Endodermal cell (in vitro differentiated cells): ENCODE results near the gene CCDC92. TPM values are rescaled to one million over a fixed set of nuclear protein-coding genes. Genes with fewer than 3 reads are reported as not detected.

Experiments
- DNase-seq: peaks from one replicate; pipeline ENCODE4 v3.0.0-alpha.2; 2017
- H3K27ac ChIP-seq: 2 replicates; pipeline ENCODE4 v1.5.1; 2013; ENCODE audit warnings: mild to moderate bottlenecking, low read depth, low read length, moderate library complexity
- H3K27me3 ChIP-seq: 2 replicates; pipeline ENCODE4 v1.6.1; 2013; ENCODE audit warnings: mild to moderate bottlenecking, low read length, moderate library complexity; ENCODE audit not compliant: insufficient read depth, control insufficient read depth, poor library complexity, severe bottlenecking
- H3K36me3 ChIP-seq: 2 replicates; pipeline ENCODE4 v1.7.0; 2013; ENCODE audit warnings: mild to moderate bottlenecking, low read length, moderate library complexity; ENCODE audit not compliant: control insufficient read depth, insufficient read depth
- H3K4me1 ChIP-seq: one replicate; pipeline ENCODE4 v1.7.0; 2013; ENCODE audit warnings: low read length; ENCODE audit not compliant: control insufficient read depth, insufficient read depth
- H3K4me3 ChIP-seq: 2 replicates; pipeline ENCODE4 v1.5.1; 2013; ENCODE audit warnings: mild to moderate bottlenecking, low read length, moderate library complexity
- H3K9ac ChIP-seq: 2 replicates; pipeline ENCODE4 v1.6.1; 2013; ENCODE audit warnings: mild to moderate bottlenecking, low read length, moderate library complexity; ENCODE audit not compliant: poor library complexity, severe bottlenecking; ENCODE audit errors: extremely low read depth
- H3K9me3 ChIP-seq: 2 replicates; pipeline ENCODE4 v1.6.1; 2013; ENCODE audit warnings: mild to moderate bottlenecking, low read length, moderate library complexity; ENCODE audit not compliant: control insufficient read depth
- H3K27ac Mint-ChIP-seq: 2 replicates; pipeline ENCODE4 v1.8.0; 2020; ENCODE audit warnings: mixed read lengths
- H3K27me3 Mint-ChIP-seq: 2 replicates; pipeline ENCODE4 v1.8.0; 2021; ENCODE audit warnings: mild to moderate bottlenecking, mixed read lengths; ENCODE audit not compliant: insufficient read depth
- H3K36me3 Mint-ChIP-seq: 2 replicates; pipeline ENCODE4 v1.8.0; 2020; ENCODE audit warnings: low read depth, mixed read lengths
- H3K4me1 Mint-ChIP-seq: 2 replicates; pipeline ENCODE4 v1.8.0; 2020; ENCODE audit warnings: mixed read lengths
- H3K4me3 Mint-ChIP-seq: 2 replicates; pipeline ENCODE4 v1.8.0; 2020; ENCODE audit warnings: mild to moderate bottlenecking, moderate library complexity, mixed read lengths
- H3K9me3 Mint-ChIP-seq: 2 replicates; pipeline ENCODE4 v1.8.0; 2020; ENCODE audit warnings: mild to moderate bottlenecking, mixed read lengths
- WGBS, 2 experiments: methylation state at CpG; one replicate each; pipeline versions ENCODE4 v1.1.5 to v1.1.7; 2013; ENCODE audit warnings: missing lambda C conversion rate in 2 of 2, mixed read lengths in 1 of 2; ENCODE audit not compliant: insufficient coverage in 1 of 2, insufficient read length in 1 of 2; 5-methylcytosine and 5-hydroxymethylcytosine counted together
- total RNA-seq, 2 donors: library from RNA; stranded (reverse); fragmentation: NEBNext Ultra II Directional in 1 of 2; extraction: Animal tissue kit (Norgen Biotek cat#: 25700) in 1 of 2; gene quantifications; 2 replicates in 1 of 2; 3 replicates in 1 of 2; pipeline ENCODE4 v1.2.1, GENCODE V29; 2021
- TF ChIP-seq, protein P1 (sequence below): fragments of 200-600 bp; sonication (generic); conservative IDR thresholded peaks from 2 replicates; pipeline ENCODE4 v1.5.0; 2021; ENCODE audit warnings: antibody characterized with exemption, mild to moderate bottlenecking

Gene CCDC92
- total RNA-seq, 2 donors from 2014 or later = 37.9 to 45.1 TPM

DNA sequence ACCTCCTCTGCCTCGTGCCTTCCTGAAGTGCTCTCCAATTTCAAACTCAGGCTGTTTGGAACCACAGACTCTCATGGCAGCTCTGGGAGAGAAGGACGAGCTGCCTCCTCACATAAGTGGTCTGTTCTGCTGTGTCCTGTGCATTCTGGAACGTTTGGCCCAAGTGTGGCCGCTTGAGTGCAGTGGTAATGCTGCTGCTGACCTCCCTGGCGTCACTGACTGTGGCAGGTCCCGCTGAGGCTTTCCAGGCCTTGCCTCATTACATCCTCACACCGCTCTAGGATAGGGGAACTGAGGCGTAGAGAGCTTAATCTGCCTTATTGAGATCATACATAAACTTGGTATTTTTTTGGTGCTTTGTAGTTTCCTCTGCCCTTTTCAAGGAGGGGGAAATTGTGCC, 14.2 kb downstream of the CCDC92 start:
- H3K36me3 Mint-ChIP-seq = peaks cover 5% of the 10 kb centered on the region
- no peaks in the 10 kb centered on the region for H3K9me3 ChIP-seq
- no peak overlapping the region for H3K27ac Mint-ChIP-seq
- no peak overlapping the region for H3K9ac ChIP-seq
- no peaks in the 10 kb centered on the region for H3K9me3 Mint-ChIP-seq
- no peak overlapping the region for H3K4me3 ChIP-seq
- H3K4me1 ChIP-seq = no peaks in the 10 kb centered on the region
- H3K36me3 ChIP-seq = peaks cover 2% of the 10 kb centered on the region
- H3K27me3 ChIP-seq = no peaks in the 10 kb centered on the region
- no peak overlapping the region for H3K4me3 Mint-ChIP-seq
- 91 to 100% methylated on average over 1 to 8 of the region's 8 CpGs for WGBS, 2 experiments
- no peak overlapping the region for H3K27ac ChIP-seq
- no peak for DNase-seq
- peaks cover 45% of the 10 kb centered on the region for H3K27me3 Mint-ChIP-seq
- TF ChIP-seq, protein P1, sequence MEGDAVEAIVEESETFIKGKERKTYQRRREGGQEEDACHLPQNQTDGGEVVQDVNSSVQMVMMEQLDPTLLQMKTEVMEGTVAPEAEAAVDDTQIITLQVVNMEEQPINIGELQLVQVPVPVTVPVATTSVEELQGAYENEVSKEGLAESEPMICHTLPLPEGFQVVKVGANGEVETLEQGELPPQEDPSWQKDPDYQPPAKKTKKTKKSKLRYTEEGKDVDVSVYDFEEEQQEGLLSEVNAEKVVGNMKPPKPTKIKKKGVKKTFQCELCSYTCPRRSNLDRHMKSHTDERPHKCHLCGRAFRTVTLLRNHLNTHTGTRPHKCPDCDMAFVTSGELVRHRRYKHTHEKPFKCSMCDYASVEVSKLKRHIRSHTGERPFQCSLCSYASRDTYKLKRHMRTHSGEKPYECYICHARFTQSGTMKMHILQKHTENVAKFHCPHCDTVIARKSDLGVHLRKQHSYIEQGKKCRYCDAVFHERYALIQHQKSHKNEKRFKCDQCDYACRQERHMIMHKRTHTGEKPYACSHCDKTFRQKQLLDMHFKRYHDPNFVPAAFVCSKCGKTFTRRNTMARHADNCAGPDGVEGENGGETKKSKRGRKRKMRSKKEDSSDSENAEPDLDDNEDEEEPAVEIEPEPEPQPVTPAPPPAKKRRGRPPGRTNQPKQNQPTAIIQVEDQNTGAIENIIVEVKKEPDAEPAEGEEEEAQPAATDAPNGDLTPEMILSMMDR = no peak
- peaks cover 7% of the 10 kb centered on the region for H3K4me1 Mint-ChIP-seq

DNA sequence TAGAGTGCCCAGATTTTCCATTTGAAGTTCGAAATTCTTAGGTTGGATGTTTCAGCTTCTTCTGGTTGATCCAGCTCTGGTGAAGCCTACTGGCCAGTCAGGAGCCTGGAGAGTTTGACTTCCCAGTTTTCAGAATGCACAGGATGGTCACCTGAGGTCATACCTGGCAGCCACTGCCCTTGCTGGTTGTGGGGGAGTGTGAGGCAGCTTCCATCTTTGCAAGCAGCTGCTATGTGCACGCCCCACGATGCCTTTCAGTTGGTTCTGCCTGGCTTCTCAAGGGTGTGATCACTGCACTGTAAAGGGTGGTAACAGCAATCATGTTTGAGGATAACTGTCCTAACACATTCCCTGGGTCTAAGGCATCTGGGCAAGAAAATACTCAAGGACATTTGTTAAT, 15.4 kb downstream of the CCDC92 start:
- H3K27me3 Mint-ChIP-seq = peaks cover 38% of the 10 kb centered on the region
- no peak overlapping the region for H3K9ac ChIP-seq

DNA sequence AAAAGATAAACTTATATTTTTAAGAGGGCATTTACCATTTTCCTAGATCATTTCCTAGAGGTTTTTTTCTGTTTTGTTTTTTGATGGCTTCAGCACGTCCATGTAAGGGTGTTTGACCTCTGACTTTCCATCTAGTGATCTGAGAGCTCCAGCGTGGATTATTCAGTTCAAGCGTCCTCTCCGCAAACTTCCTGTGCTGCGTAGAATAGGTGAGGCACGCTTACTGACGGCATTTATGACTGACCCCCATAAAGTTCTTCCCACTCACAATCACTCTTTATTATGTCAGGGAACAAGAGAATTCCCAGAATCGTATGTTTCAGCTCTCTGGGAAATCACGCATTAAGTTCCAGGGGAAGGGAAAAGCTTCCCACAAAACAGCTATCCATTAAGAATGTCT, 16.4 kb downstream of the CCDC92 start:
- Mint-ChIP-seq H3K4me3 (no peak overlapping the region), H3K9me3 (no peaks in the 10 kb centered on the region), H3K36me3 (peaks cover 5% of the 10 kb centered on the region), H3K4me1 (peaks cover 11% of the 10 kb centered on the region), H3K27me3 (peaks cover 30% of the 10 kb centered on the region), H3K27ac (no peak overlapping the region)
- no peak for DNase-seq
- 96 to 97% methylated on average over 8 to 9 of the region's 9 CpGs for WGBS, 2 experiments
- TF ChIP-seq, protein P1 = no peak
- H3K27me3 ChIP-seq = no peaks in the 10 kb centered on the region
- H3K27ac ChIP-seq = no peak overlapping the region
- no peaks in the 10 kb centered on the region for H3K36me3 ChIP-seq
- H3K9ac ChIP-seq = no peak overlapping the region
- no peak overlapping the region for H3K4me3 ChIP-seq
- peaks cover 12% of the 10 kb centered on the region for H3K4me1 ChIP-seq
- no peaks in the 10 kb centered on the region for H3K9me3 ChIP-seq

More for the DNA sequence above, 15.4 kb downstream of the CCDC92 start:
- Histone ChIP-seq H3K27me3 (no peaks in the 10 kb centered on the region), H3K4me1 (peaks cover 3% of the 10 kb centered on the region), H3K9me3 (no peaks in the 10 kb centered on the region), H3K36me3 (no peaks in the 10 kb centered on the region), H3K27ac (no peak overlapping the region), H3K4me3 (no peak overlapping the region)
- peaks cover 5% of the 10 kb centered on the region for H3K36me3 Mint-ChIP-seq
- H3K4me1 Mint-ChIP-seq = peaks cover 7% of the 10 kb centered on the region
- H3K4me3 Mint-ChIP-seq = no peak overlapping the region
- TF ChIP-seq, protein P1 = no peak
- no peaks in the 10 kb centered on the region for H3K9me3 Mint-ChIP-seq
- WGBS, 2 experiments = 85 to 88% methylated on average over 3 of the region's 3 CpGs
- peak; percentile 46 for DNase-seq
- H3K27ac Mint-ChIP-seq = no peak overlapping the region
